Measurements from ENCODE around the gene DIAPH2. TPM values are rescaled to one million over a fixed set of nuclear protein-coding genes. Genes with fewer than 3 reads are reported as not detected.

DIAPH2 gene
- total and polyA plus RNA-seq, 2 of the 13 experiments (the other 11 are each of a cell fraction or from before 2014, with no cell fraction given) = 2.1 to 8.5 TPM

DNA sequence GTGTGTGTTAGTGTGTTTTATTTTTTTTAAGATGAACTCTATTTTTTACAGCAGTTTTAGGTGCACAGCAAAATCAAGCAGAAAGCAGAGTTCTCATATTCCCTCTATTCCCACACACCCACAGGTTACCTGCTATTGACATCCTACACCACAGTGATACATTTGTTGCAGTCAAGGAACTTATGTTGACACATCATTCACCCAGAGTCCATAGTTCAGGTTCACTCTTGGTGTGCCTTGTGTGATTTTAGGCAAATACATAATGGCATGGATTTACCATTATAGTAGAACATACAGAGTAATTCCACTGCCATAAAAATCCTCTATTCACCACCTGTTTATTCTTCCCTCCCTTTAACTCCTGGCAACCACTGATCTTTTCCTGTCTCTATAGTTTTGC lies 28.7 kb downstream of the DIAPH2 start (continued):
- peak; percentile 81 for TF ChIP-seq ZNF3 (CRISPR knock-in tag; IDR thresholded peaks at IDR 0.05)
- TF ChIP-seq, protein P1, sequence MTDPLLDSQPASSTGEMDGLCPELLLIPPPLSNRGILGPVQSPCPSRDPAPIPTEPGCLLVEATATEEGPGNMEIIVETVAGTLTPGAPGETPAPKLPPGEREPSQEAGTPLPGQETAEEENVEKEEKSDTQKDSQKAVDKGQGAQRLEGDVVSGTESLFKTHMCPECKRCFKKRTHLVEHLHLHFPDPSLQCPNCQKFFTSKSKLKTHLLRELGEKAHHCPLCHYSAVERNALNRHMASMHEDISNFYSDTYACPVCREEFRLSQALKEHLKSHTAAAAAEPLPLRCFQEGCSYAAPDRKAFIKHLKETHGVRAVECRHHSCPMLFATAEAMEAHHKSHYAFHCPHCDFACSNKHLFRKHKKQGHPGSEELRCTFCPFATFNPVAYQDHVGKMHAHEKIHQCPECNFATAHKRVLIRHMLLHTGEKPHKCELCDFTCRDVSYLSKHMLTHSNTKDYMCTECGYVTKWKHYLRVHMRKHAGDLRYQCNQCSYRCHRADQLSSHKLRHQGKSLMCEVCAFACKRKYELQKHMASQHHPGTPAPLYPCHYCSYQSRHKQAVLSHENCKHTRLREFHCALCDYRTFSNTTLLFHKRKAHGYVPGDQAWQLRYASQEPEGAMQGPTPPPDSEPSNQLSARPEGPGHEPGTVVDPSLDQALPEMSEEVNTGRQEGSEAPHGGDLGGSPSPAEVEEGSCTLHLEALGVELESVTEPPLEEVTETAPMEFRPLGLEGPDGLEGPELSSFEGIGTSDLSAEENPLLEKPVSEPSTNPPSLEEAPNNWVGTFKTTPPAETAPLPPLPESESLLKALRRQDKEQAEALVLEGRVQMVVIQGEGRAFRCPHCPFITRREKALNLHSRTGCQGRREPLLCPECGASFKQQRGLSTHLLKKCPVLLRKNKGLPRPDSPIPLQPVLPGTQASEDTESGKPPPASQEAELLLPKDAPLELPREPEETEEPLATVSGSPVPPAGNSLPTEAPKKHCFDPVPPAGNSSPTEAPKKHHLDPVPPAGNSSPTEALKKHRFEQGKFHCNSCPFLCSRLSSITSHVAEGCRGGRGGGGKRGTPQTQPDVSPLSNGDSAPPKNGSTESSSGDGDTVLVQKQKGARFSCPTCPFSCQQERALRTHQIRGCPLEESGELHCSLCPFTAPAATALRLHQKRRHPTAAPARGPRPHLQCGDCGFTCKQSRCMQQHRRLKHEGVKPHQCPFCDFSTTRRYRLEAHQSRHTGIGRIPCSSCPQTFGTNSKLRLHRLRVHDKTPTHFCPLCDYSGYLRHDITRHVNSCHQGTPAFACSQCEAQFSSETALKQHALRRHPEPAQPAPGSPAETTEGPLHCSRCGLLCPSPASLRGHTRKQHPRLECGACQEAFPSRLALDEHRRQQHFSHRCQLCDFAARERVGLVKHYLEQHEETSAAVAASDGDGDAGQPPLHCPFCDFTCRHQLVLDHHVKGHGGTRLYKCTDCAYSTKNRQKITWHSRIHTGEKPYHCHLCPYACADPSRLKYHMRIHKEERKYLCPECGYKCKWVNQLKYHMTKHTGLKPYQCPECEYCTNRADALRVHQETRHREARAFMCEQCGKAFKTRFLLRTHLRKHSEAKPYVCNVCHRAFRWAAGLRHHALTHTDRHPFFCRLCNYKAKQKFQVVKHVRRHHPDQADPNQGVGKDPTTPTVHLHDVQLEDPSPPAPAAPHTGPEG (CRISPR knock-in tag; IDR thresholded peaks at IDR 0.05) = no peak
- TF ChIP-seq TCF7 (IDR thresholded peaks at IDR 0.05; ENCODE audit: low read depth) = no peak
- no peak for TF ChIP-seq ZNF282 (IDR thresholded peaks at IDR 0.05; ENCODE audit: partially characterized antibody)
- TF ChIP-seq FOXJ3 (CRISPR knock-in tag; IDR thresholded peaks at IDR 0.05; ENCODE audit: borderline replicate concordance) = no peak
- no peak for TF ChIP-seq ZNF549 (CRISPR knock-in tag; IDR thresholded peaks at IDR 0.05)
- no peak for TF ChIP-seq ZNF446 (CRISPR knock-in tag; IDR thresholded peaks at IDR 0.05)
- no peak for TF ChIP-seq ATM (IDR thresholded peaks at IDR 0.05; ENCODE audit: borderline replicate concordance)
- TF ChIP-seq, protein P2, sequence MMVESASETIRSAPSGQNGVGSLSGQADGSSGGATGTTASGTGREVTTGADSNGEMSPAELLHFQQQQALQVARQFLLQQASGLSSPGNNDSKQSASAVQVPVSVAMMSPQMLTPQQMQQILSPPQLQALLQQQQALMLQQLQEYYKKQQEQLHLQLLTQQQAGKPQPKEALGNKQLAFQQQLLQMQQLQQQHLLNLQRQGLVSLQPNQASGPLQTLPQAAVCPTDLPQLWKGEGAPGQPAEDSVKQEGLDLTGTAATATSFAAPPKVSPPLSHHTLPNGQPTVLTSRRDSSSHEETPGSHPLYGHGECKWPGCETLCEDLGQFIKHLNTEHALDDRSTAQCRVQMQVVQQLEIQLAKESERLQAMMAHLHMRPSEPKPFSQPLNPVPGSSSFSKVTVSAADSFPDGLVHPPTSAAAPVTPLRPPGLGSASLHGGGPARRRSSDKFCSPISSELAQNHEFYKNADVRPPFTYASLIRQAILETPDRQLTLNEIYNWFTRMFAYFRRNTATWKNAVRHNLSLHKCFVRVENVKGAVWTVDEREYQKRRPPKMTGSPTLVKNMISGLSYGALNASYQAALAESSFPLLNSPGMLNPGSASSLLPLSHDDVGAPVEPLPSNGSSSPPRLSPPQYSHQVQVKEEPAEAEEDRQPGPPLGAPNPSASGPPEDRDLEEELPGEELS (CRISPR knock-in tag; IDR thresholded peaks at IDR 0.05) = 0 out of 2 replicates have a peak, but pooled peaks have one; percentile 27
- TF ChIP-seq ZZZ3 (CRISPR knock-in tag; IDR thresholded peaks at IDR 0.05; ENCODE audit: borderline replicate concordance) = no peak
- TF ChIP-seq ZNF720 (CRISPR knock-in tag; IDR thresholded peaks at IDR 0.05) = no peak
- TF ChIP-seq PITX1 (CRISPR knock-in tag; IDR thresholded peaks at IDR 0.05) = no peak
- TF ChIP-seq ZFAT (CRISPR knock-in tag; conservative IDR thresholded peaks at IDR 0.05) = no peak
- TF ChIP-seq ZNF841 (CRISPR knock-in tag; IDR thresholded peaks at IDR 0.05; ENCODE audit: borderline replicate concordance) = no peak
- TF ChIP-seq, protein P3, sequence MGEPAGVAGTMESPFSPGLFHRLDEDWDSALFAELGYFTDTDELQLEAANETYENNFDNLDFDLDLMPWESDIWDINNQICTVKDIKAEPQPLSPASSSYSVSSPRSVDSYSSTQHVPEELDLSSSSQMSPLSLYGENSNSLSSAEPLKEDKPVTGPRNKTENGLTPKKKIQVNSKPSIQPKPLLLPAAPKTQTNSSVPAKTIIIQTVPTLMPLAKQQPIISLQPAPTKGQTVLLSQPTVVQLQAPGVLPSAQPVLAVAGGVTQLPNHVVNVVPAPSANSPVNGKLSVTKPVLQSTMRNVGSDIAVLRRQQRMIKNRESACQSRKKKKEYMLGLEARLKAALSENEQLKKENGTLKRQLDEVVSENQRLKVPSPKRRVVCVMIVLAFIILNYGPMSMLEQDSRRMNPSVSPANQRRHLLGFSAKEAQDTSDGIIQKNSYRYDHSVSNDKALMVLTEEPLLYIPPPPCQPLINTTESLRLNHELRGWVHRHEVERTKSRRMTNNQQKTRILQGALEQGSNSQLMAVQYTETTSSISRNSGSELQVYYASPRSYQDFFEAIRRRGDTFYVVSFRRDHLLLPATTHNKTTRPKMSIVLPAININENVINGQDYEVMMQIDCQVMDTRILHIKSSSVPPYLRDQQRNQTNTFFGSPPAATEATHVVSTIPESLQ (CRISPR knock-in tag; conservative IDR thresholded peaks at IDR 0.05) = no peak
- TF ChIP-seq KDM4B (CRISPR knock-in tag; IDR thresholded peaks at IDR 0.05) = no peak
- TF ChIP-seq, protein P4, sequence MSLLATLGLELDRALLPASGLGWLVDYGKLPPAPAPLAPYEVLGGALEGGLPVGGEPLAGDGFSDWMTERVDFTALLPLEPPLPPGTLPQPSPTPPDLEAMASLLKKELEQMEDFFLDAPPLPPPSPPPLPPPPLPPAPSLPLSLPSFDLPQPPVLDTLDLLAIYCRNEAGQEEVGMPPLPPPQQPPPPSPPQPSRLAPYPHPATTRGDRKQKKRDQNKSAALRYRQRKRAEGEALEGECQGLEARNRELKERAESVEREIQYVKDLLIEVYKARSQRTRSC (CRISPR knock-in tag; IDR thresholded peaks at IDR 0.05; ENCODE audit: low read depth) = no peak
- TF ChIP-seq HMG20A (CRISPR knock-in tag; IDR thresholded peaks at IDR 0.05; ENCODE audit: borderline replicate concordance) = peak; percentile 49; the same call in 1 of the 2 replicates
- no peak for TF ChIP-seq ZSCAN25 (CRISPR knock-in tag; IDR thresholded peaks at IDR 0.05)

Measured in HepG2 (cell line).